KOPT-K1 (cell line): ENCODE results near the gene MRPL20.
A peak's percentile ranks its signal among the peaks of the same experiment; 100 is the strongest.
"Not testable (repeated sequence)": the region's sequence is repeated elsewhere in the genome, so short reads cannot be mapped to it uniquely, and the experiment has no call there.

ENCODE experiments used
- H3K27ac ChIP-seq: fragments of 200-600 bp; sonication (generic); 2 replicates; pipeline ENCODE4 v1.5.1; 2016; ENCODE audit warnings: antibody characterized with exemption, mild to moderate bottlenecking, low read depth, low read length; ENCODE audit not compliant: poor library complexity, severe bottlenecking
- H3K36me3 ChIP-seq: fragments of 200-600 bp; sonication (generic); 2 replicates; pipeline ENCODE4 v1.5.1; 2017; ENCODE audit warnings: antibody characterized with exemption, mild to moderate bottlenecking, low read length, moderate library complexity; ENCODE audit not compliant: insufficient read depth
- H3K9me3 ChIP-seq: fragments of 200-600 bp; sonication (generic); 2 replicates; pipeline ENCODE4 v1.5.1; 2017; ENCODE audit warnings: antibody characterized with exemption, low read length, mild to moderate bottlenecking; ENCODE audit not compliant: insufficient read depth, poor library complexity, severe bottlenecking

The MRPL20 gene

GRCh38 chr1:1374589-1374928 is 32.5 kb downstream of the MRPL20 start:
- Histone ChIP-seq H3K27ac (peak overlapping the region; percentile 83), H3K9me3 (no peaks in the 10 kb centered on the region), H3K36me3 (peaks cover 14% of the 10 kb centered on the region; the same call in 1 of the 2 replicates)

GRCh38 chr1:1373815-1374588 is 33.1 kb downstream of the MRPL20 start:
- peaks cover 14% of the 10 kb centered on the region; the same call in 1 of the 2 replicates for H3K36me3 ChIP-seq
- H3K9me3 ChIP-seq, result no peaks in the 10 kb centered on the region
- peak overlapping the region; percentile 83 for H3K27ac ChIP-seq

- Histone ChIP-seq H3K36me3 (peaks cover 14% of the 10 kb centered on the region; the same call in 1 of the 2 replicates), H3K9me3 (no peaks in the 10 kb centered on the region), H3K27ac (no peak overlapping the region)
Measured at GRCh38 chr1:1373051-1373814, 33.9 kb downstream of the MRPL20 start.

GRCh38 chr1:1371746-1372711 is 35.1 kb downstream of the MRPL20 start:
- peak overlapping the region; percentile 12 for H3K27ac ChIP-seq

GRCh38 chr1:1371364-1371745 is 35.7 kb downstream of the MRPL20 start:
- Histone ChIP-seq H3K27ac (peak overlapping the region; percentile 12), H3K9me3 (peaks cover 11% of the 10 kb centered on the region), H3K36me3 (peaks cover 14% of the 10 kb centered on the region; the same call in 1 of the 2 replicates)

More at GRCh38 chr1:1371746-1372711, 35.1 kb downstream of the MRPL20 start:
- Histone ChIP-seq H3K9me3 (peaks cover 4% of the 10 kb centered on the region), H3K36me3 (peaks cover 14% of the 10 kb centered on the region; the same call in 1 of the 2 replicates)

GRCh38 chr1:1370771-1371300 is 36.3 kb downstream of the MRPL20 start:
- Histone ChIP-seq H3K27ac (no peak overlapping the region), H3K9me3 (peaks cover 16% of the 10 kb centered on the region)

GRCh38 chr1:1370094-1370493 is 37.0 kb downstream of the MRPL20 start:
- Histone ChIP-seq H3K9me3 (peaks cover 17% of the 10 kb centered on the region), H3K36me3 (peaks cover 14% of the 10 kb centered on the region; the same call in 1 of the 2 replicates)
- not testable (repeated sequence) for H3K27ac ChIP-seq

More at GRCh38 chr1:1370771-1371300, 36.3 kb downstream of the MRPL20 start:
- peaks cover 14% of the 10 kb centered on the region; the same call in 1 of the 2 replicates for H3K36me3 ChIP-seq

- H3K27ac ChIP-seq, result no peak overlapping the region
- H3K9me3 ChIP-seq, result peaks cover 17% of the 10 kb centered on the region
- peaks cover under 1% of the 10 kb centered on the region; the same call in 1 of the 2 replicates for H3K36me3 ChIP-seq
Measured at GRCh38 chr1:1367315-1367714, 39.8 kb downstream of the MRPL20 start.

- H3K27ac ChIP-seq, result no peak overlapping the region
Measured at GRCh38 chr1:1366699-1367066, 40.4 kb downstream of the MRPL20 start.

GRCh38 chr1:1365875-1366698 is 41.0 kb downstream of the MRPL20 start:
- H3K9me3 ChIP-seq, result peaks cover 17% of the 10 kb centered on the region
- H3K36me3 ChIP-seq, result no peaks in the 10 kb centered on the region
- H3K27ac ChIP-seq, result no peak overlapping the region

More at GRCh38 chr1:1366699-1367066, 40.4 kb downstream of the MRPL20 start:
- Histone ChIP-seq H3K36me3 (no peaks in the 10 kb centered on the region), H3K9me3 (peaks cover 17% of the 10 kb centered on the region)

GRCh38 chr1:1364266-1364665 is 42.8 kb downstream of the MRPL20 start:
- H3K9me3 ChIP-seq, result peaks cover 17% of the 10 kb centered on the region
- H3K27ac ChIP-seq, result no peak overlapping the region
- H3K36me3 ChIP-seq, result no peaks in the 10 kb centered on the region

GRCh38 chr1:1361982-1362423 is 45.1 kb downstream of the MRPL20 start:
- Histone ChIP-seq H3K27ac (no peak overlapping the region), H3K36me3 (no peaks in the 10 kb centered on the region), H3K9me3 (peaks cover 12% of the 10 kb centered on the region)

- Histone ChIP-seq H3K9me3 (peaks cover 6% of the 10 kb centered on the region), H3K27ac (no peak overlapping the region), H3K36me3 (no peaks in the 10 kb centered on the region)
Measured at GRCh38 chr1:1361233-1361981, 45.7 kb downstream of the MRPL20 start.
